ENCODE results near the gene CROCC. TPM values are rescaled to one million over a fixed set of nuclear protein-coding genes. Genes with fewer than 3 reads are reported as not detected.
A peak's percentile ranks its signal among the peaks of the same experiment; 100 is the strongest.
"Not testable (repeated sequence)": the region's sequence is repeated elsewhere in the genome, so short reads cannot be mapped to it uniquely, and the experiment has no call there.

Gene CROCC
- polyA plus RNA-seq, 1 of the 3 experiments (the other 2 are of a cell fraction): 39.1 TPM

DNA sequence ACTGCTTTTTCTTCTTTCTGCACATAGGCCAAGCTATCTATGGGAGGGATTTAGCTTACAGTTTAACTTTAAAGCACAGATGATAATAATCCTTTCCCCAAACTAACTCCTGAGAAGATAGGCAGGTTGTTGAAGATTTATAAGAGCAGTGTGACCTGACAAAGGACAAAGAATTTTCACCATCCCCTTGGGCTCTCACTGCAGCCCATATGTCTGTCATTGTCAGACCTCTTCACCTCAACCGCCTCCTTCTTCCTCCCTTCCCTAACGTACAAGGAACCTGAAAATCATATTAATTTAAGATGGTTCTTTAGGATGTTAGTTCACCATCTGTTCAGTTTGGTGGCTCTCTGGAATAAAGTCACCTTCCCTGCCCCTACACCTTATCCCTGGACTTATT lies 21.0 kb upstream of the CROCC start:
- Histone ChIP-seq H3K9ac (no peak overlapping the region), H3K9me2 (no peaks in the 10 kb centered on the region), H3K4me3 (ENCODE audit: low read depth in 2 of 2, low read length in 1 of 2) (no peak overlapping the region), H4K20me1 (ENCODE audit: insufficient read depth) (no peaks in the 10 kb centered on the region; the same call in 1 of the 2 replicates), H3K4me1 (ENCODE audit: control insufficient read depth in 1 of 2, insufficient read depth in 2 of 2, low read depth in 1 of 2, low read length in 1 of 2) (peaks cover 17 to 20% of the 10 kb centered on the region in 2 experiments), H3K9me3 (no peaks in the 10 kb centered on the region), H3K36me3 (replicated peaks in 1 of 2; ENCODE audit: control insufficient read depth in 1 of 2, insufficient read depth in 2 of 2, low read length in 1 of 2) (no peaks in the 10 kb centered on the region), H3K79me2 (ENCODE audit: insufficient read depth) (no peaks in the 10 kb centered on the region), H3K4me2 (no peak overlapping the region), H3K27me3 (ENCODE audit: insufficient read depth) (no peaks in the 10 kb centered on the region), H3K27ac (ENCODE audit: low read depth in 2 of 2, low read length in 1 of 2) (no peak overlapping the region), H3F3A (replicated peaks; ENCODE audit: insufficient read depth) (peaks cover 59% of the 10 kb centered on the region), H2AFZ (ENCODE audit: low read depth) (no peak overlapping the region)
- 67% methylated on average over 2 of the region's 2 CpGs for WGBS (ENCODE audit: low lambda C conversion rate)
- no peak for DNase-seq
- TF ChIP-seq, protein P1, sequence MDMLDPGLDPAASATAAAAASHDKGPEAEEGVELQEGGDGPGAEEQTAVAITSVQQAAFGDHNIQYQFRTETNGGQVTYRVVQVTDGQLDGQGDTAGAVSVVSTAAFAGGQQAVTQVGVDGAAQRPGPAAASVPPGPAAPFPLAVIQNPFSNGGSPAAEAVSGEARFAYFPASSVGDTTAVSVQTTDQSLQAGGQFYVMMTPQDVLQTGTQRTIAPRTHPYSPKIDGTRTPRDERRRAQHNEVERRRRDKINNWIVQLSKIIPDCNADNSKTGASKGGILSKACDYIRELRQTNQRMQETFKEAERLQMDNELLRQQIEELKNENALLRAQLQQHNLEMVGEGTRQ (IDR thresholded peaks at IDR 0.05; ENCODE audit: borderline replicate concordance, low read depth, low read length): no peak
- TF ChIP-seq, protein P2, sequence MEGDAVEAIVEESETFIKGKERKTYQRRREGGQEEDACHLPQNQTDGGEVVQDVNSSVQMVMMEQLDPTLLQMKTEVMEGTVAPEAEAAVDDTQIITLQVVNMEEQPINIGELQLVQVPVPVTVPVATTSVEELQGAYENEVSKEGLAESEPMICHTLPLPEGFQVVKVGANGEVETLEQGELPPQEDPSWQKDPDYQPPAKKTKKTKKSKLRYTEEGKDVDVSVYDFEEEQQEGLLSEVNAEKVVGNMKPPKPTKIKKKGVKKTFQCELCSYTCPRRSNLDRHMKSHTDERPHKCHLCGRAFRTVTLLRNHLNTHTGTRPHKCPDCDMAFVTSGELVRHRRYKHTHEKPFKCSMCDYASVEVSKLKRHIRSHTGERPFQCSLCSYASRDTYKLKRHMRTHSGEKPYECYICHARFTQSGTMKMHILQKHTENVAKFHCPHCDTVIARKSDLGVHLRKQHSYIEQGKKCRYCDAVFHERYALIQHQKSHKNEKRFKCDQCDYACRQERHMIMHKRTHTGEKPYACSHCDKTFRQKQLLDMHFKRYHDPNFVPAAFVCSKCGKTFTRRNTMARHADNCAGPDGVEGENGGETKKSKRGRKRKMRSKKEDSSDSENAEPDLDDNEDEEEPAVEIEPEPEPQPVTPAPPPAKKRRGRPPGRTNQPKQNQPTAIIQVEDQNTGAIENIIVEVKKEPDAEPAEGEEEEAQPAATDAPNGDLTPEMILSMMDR (IDR thresholded peaks at IDR 0.05): peak; percentile 42; the same call in 1 of the 2 replicates
- TF ChIP-seq RAD21 (IDR thresholded peaks at IDR 0.05; ENCODE audit: low read length) (peak; percentile 23; the same call in 1 of the 2 replicates), TEAD4 (IDR thresholded peaks at IDR 0.05; ENCODE audit: borderline replicate concordance, insufficient read depth) (no peak), EP300 (IDR thresholded peaks at IDR 0.05; ENCODE audit: borderline replicate concordance in 1 of 2, low read depth in 1 of 2, low read length in 1 of 2) (no peak)
- CTCF ChIA-PET: interaction anchor here (1.5 kb wide), 1 partner anchor 101 kb away, joined by 3 read pairs; no protein-coding TSS in a partner anchor
- POLR2A ChIA-PET: no interaction called here

DNA sequence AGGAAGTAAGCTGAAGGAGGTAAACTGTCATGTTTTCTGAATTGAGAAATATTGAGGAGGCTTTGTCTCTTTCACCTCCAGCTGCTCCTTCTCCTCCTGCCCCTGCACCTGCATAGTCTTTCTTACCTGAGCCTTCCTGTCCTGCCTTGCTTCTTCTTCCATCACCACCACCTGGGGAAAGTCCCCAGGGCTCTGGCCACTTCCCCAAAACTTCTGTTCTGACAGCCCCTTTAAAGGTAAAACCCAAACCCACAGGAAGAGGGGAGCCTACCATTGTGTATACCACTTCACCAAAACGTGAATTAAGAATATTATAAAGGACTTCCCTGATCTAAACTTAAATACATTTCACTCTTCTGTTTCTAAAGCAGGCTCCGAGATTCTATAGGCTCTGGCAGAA lies 20.4 kb upstream of the CROCC start:
- DNase-seq; H2AFZ ChIP-seq (ENCODE audit: low read depth); H3K27me3 ChIP-seq (ENCODE audit: insufficient read depth); H3K4me2 ChIP-seq; H3K4me3 ChIP-seq (ENCODE audit: low read depth in 2 of 2, low read length in 1 of 2); H3K79me2 ChIP-seq (ENCODE audit: insufficient read depth); H3K9me3 ChIP-seq; H3K27ac ChIP-seq (ENCODE audit: low read depth in 2 of 2, low read length in 1 of 2); POLR2A ChIA-PET; H3K9ac ChIP-seq; H3K9me2 ChIP-seq; H4K20me1 ChIP-seq (ENCODE audit: insufficient read depth); H3K36me3 ChIP-seq (replicated peaks in 1 of 2; ENCODE audit: control insufficient read depth in 1 of 2, insufficient read depth in 2 of 2, low read length in 1 of 2): not testable (repeated sequence)
- peaks cover 18 to 22% of the 10 kb centered on the region in 2 experiments for H3K4me1 ChIP-seq (ENCODE audit: control insufficient read depth in 1 of 2, insufficient read depth in 2 of 2, low read depth in 1 of 2, low read length in 1 of 2)
- 53% methylated on average over 2 of the region's 2 CpGs for WGBS (ENCODE audit: low lambda C conversion rate)
- CTCF ChIA-PET: interaction anchor here (1.3 kb wide), 1 partner anchor 194 kb away, joined by 6 read pairs; no protein-coding TSS in a partner anchor
- H3F3A ChIP-seq (replicated peaks; ENCODE audit: insufficient read depth): peaks cover 64% of the 10 kb centered on the region

DNA sequence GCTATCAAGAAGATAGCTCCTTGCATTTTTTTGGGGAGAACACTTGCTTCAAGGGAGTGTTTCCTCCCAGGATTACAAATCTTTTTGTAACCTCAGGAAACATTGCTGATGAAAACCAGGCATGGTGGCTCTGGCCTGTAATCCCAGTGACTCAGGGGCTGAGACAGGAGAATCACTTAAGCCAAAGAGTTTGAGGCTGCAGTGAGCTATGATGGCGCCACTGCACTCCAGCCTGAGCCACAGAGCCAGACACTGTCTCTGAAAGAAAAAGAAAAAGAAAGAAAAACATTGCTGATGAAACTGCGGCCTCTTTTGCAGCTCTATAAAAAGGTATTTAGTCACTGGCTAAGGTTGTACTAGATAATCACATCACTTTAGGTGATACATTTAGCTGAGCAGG lies 18.7 kb upstream of the CROCC start:
- H3K27me3 ChIP-seq (ENCODE audit: insufficient read depth): no peaks in the 10 kb centered on the region
- H3F3A ChIP-seq (replicated peaks; ENCODE audit: insufficient read depth): peaks cover 55% of the 10 kb centered on the region
- peak overlapping the region; percentile 94; the same call in 1 of the 2 replicates for H3K9ac ChIP-seq
- H3K4me2 ChIP-seq: peak overlapping the region; percentile 85
- H4K20me1 ChIP-seq (ENCODE audit: insufficient read depth): no peaks in the 10 kb centered on the region; the same call in 1 of the 2 replicates
- POLR2A ChIA-PET: no interaction called here
- H3K9me2 ChIP-seq: no peaks in the 10 kb centered on the region
- no peak for DNase-seq
- no peak overlapping the region for H3K4me3 ChIP-seq (ENCODE audit: low read depth in 2 of 2, low read length in 1 of 2)
- CTCF ChIA-PET: interaction anchor here (0.6 to 2.3 kb wide), 3 partner anchors 57 to 203 kb away, joined by 3 to 19 read pairs (median 4); no protein-coding TSS in a partner anchor
- H2AFZ ChIP-seq (ENCODE audit: low read depth): peak overlapping the region; percentile 87
- peak overlapping the region; percentile 99 to 100 for H3K27ac ChIP-seq (ENCODE audit: low read depth in 2 of 2, low read length in 1 of 2)
- H3K79me2 ChIP-seq (ENCODE audit: insufficient read depth): no peaks in the 10 kb centered on the region
- H3K36me3 ChIP-seq (replicated peaks in 1 of 2; ENCODE audit: control insufficient read depth in 1 of 2, insufficient read depth in 2 of 2, low read length in 1 of 2): no peaks in the 10 kb centered on the region
- peaks cover 14 to 19% of the 10 kb centered on the region in 2 experiments for H3K4me1 ChIP-seq (ENCODE audit: control insufficient read depth in 1 of 2, insufficient read depth in 2 of 2, low read depth in 1 of 2, low read length in 1 of 2)
- 71% methylated on average over 2 of the region's 2 CpGs for WGBS (ENCODE audit: low lambda C conversion rate)
- H3K9me3 ChIP-seq: no peaks in the 10 kb centered on the region
- TF ChIP-seq, protein P3, sequence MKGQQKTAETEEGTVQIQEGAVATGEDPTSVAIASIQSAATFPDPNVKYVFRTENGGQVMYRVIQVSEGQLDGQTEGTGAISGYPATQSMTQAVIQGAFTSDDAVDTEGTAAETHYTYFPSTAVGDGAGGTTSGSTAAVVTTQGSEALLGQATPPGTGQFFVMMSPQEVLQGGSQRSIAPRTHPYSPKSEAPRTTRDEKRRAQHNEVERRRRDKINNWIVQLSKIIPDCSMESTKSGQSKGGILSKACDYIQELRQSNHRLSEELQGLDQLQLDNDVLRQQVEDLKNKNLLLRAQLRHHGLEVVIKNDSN (IDR thresholded peaks at IDR 0.05; ENCODE audit: borderline replicate concordance, low read depth): no peak
- TF ChIP-seq, protein P4, sequence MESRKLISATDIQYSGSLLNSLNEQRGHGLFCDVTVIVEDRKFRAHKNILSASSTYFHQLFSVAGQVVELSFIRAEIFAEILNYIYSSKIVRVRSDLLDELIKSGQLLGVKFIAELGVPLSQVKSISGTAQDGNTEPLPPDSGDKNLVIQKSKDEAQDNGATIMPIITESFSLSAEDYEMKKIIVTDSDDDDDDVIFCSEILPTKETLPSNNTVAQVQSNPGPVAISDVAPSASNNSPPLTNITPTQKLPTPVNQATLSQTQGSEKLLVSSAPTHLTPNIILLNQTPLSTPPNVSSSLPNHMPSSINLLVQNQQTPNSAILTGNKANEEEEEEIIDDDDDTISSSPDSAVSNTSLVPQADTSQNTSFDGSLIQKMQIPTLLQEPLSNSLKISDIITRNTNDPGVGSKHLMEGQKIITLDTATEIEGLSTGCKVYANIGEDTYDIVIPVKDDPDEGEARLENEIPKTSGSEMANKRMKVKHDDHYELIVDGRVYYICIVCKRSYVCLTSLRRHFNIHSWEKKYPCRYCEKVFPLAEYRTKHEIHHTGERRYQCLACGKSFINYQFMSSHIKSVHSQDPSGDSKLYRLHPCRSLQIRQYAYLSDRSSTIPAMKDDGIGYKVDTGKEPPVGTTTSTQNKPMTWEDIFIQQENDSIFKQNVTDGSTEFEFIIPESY (IDR thresholded peaks at IDR 0.05; ENCODE audit: borderline replicate concordance, low read depth): 0 out of 2 replicates have a peak, but pooled peaks have one; percentile 34
- no peak for TF ChIP-seq GABPA (IDR thresholded peaks at IDR 0.05; ENCODE audit: low read depth)
- TF ChIP-seq, protein P5, sequence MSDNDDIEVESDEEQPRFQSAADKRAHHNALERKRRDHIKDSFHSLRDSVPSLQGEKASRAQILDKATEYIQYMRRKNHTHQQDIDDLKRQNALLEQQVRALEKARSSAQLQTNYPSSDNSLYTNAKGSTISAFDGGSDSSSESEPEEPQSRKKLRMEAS (IDR thresholded peaks at IDR 0.05; ENCODE audit: low read depth): 0 out of 2 replicates have a peak, but pooled peaks have one; percentile 16
- TF ChIP-seq, protein P1 (IDR thresholded peaks at IDR 0.05; ENCODE audit: borderline replicate concordance, low read depth, low read length): no peak
- TF ChIP-seq, protein P6, sequence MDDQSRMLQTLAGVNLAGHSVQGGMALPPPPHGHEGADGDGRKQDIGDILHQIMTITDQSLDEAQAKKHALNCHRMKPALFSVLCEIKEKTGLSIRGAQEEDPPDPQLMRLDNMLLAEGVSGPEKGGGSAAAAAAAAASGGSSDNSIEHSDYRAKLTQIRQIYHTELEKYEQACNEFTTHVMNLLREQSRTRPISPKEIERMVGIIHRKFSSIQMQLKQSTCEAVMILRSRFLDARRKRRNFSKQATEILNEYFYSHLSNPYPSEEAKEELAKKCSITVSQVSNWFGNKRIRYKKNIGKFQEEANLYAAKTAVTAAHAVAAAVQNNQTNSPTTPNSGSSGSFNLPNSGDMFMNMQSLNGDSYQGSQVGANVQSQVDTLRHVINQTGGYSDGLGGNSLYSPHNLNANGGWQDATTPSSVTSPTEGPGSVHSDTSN (IDR thresholded peaks at IDR 0.05): peak; percentile 60
- no peak for TF ChIP-seq RCOR1 (IDR thresholded peaks at IDR 0.05; ENCODE audit: low read length)
